K562 (cell line): ENCODE results near the gene LRRC25. TPM values are rescaled to one million over a fixed set of nuclear protein-coding genes. Genes with fewer than 3 reads are reported as not detected.
A peak's percentile ranks its signal among the peaks of the same experiment; 100 is the strongest.

Experiments used
- ARHGAP35 ChIP-seq: fragments of 450-650 bp; IDR thresholded peaks from 2 replicates; pipeline ENCODE4 v1.6.1; 2018; ENCODE audit not compliant: partially characterized antibody
- BHLHE40 ChIP-seq: IDR thresholded peaks from 2 replicates; pipeline ENCODE4 v1.6.1; 2011; ENCODE audit warnings: low read length, improper control_type of control experiment
- BMI1 ChIP-seq: fragments of 150-350 bp; IDR thresholded peaks from 2 replicates; pipeline ENCODE4 v1.6.1; 2014; ENCODE audit warnings: low read length
- CBFA2T3 ChIP-seq: fragments of 450-650 bp; IDR thresholded peaks from 2 replicates; pipeline ENCODE4 v1.6.1; 2017
- CHD7 ChIP-seq: fragments of 200-600 bp; sonication (generic); IDR thresholded peaks from one replicate; pipeline ENCODE4 v1.6.1; 2012; ENCODE audit warnings: mild to moderate bottlenecking, low read depth, low read length, inconsistent platforms
- GABPA ChIP-seq: fragments of 200-800 bp; sonication (Bioruptor generic); conservative IDR thresholded peaks from 2 replicates; pipeline ENCODE4 v1.6.1; 2016; ENCODE audit warnings: low read depth, missing genetic modification characterization, missing compliant biosample characterization
- HINFP ChIP-seq: fragments of 450-650 bp; conservative IDR thresholded peaks from 2 replicates; pipeline ENCODE4 v1.6.1; 2016; ENCODE audit warnings: missing genetic modification characterization, low read depth, mild to moderate bottlenecking, control low read depth, missing compliant biosample characterization
- ZBTB49 ChIP-seq: sonication (generic); formaldehyde crosslinking; IDR thresholded peaks from 2 replicates; pipeline ENCODE4 v1.8.0; 2022; ENCODE audit warnings: missing genetic modification reagents, mild to moderate bottlenecking, borderline replicate concordance
- ZBTB8A ChIP-seq: fragments of 450-650 bp; IDR thresholded peaks from 2 replicates; pipeline ENCODE4 v1.6.1; 2018; ENCODE audit warnings: mild to moderate bottlenecking, moderate library complexity; ENCODE audit not compliant: partially characterized antibody
- ZC3H11A ChIP-seq: IDR thresholded peaks from 2 replicates; pipeline ENCODE4 v1.6.1; 2012; ENCODE audit warnings: low read depth, low read length, improper control_type of control experiment
- ZNF12 ChIP-seq: sonication (generic); formaldehyde crosslinking; IDR thresholded peaks from 2 replicates; pipeline ENCODE4 v1.4.0; 2020; ENCODE audit warnings: mild to moderate bottlenecking, missing genetic modification reagents
- polyA plus RNA-seq, 8 experiments: library from polyadenylated mRNA; depleted of rRNA in 4 of 8; stranded (reverse) in 5 of 8; unstranded in 3 of 8; fragments of >200 nt; fragmentation: Nextera tagmentation in 2 of 8; fragmentation: Illumina TruSeq in 1 of 8; extraction: Ambion mirVana in 2 of 8; extraction: Trizol in 1 of 8; gene quantifications; 2 replicates each; pipeline versions ENCODE4 v1.2.1 to v1.2.3, GENCODE V29; 2011 to 2014; ENCODE audit warnings: inconsistent platforms in 1 of 8, missing spikeins in 1 of 8
- total RNA-seq, 7 experiments: library from RNA; depleted of rRNA in 6 of 7; stranded (reverse); fragments of >200 nt in 6 of 7; fragmentation: Illumina TruSeq in 2 of 7; extraction: Trizol in 2 of 7; gene quantifications; 2 replicates each; pipeline versions ENCODE4 v1.2.1 to v1.2.3, GENCODE V29; 2011 to 2021; ENCODE audit warnings: low replicate concordance in 1 of 7

LRRC25 gene
- total and polyA plus RNA-seq, 9 of the 15 experiments (the other 6 are each of a cell fraction or from before 2014, with no cell fraction given), result 0.07 to 0.36 (median 0.10) TPM; not detected in 3

GRCh38 chr19:18438331-18439024, 41.1 kb upstream of the LRRC25 start (continued):
- TF ChIP-seq CHD7, result no peak
- TF ChIP-seq HINFP, result no peak
- no peak for TF ChIP-seq ZBTB49 (CRISPR knock-in tag)
- peak; percentile 44 for TF ChIP-seq GABPA (tag)
- no peak for TF ChIP-seq ZBTB8A
- no peak for TF ChIP-seq BMI1
- peak; percentile 80 for TF ChIP-seq CBFA2T3
- TF ChIP-seq BHLHE40, result peak; percentile 38; the same call in 1 of the 2 replicates
- no peak for TF ChIP-seq ZC3H11A
- TF ChIP-seq ARHGAP35, result no peak
- TF ChIP-seq ZNF12 (CRISPR knock-in tag), result no peak
